H1 (cell line): ENCODE results near the gene NR3C2. TPM values are rescaled to one million over a fixed set of nuclear protein-coding genes. Genes with fewer than 3 reads are reported as not detected.

Experiments
- CTCF ChIA-PET: fragments of 300-600 bp; sonication (Branson Sonifier 250); formaldehyde crosslinking; loops from one replicate; lab custom pipeline; 2021; ENCODE audit not compliant: partially characterized antibody; lab: Charles Lee
- POLR2A ChIA-PET: fragments of 300-600 bp; sonication (Branson Sonifier 250); formaldehyde crosslinking; loops from one replicate; lab custom pipeline; 2021; ENCODE audit warnings: inconsistent platforms; ENCODE audit not compliant: partially characterized antibody; lab: Charles Lee
- DNase-seq, 2 experiments: peaks; one replicate each; pipeline versions ENCODE4 v3.0.0 to v3.0.0-alpha.2; 2010 to 2022; ENCODE audit warnings: low spot score in 2 of 2, low read depth in 1 of 2, mixed read lengths in 1 of 2
- FAIRE-seq: peaks from 2 replicates; lab custom pipeline; 2011; peaks lifted over from hg19 to GRCh38; lab: Jason Lieb, UNC
- H2AFZ ChIP-seq: 2 replicates; pipeline ENCODE4 v1.8.1; 2012; ENCODE audit warnings: low read length, inconsistent platforms
- H2AK5ac ChIP-seq: 2 replicates; pipeline ENCODE4 v1.6.1; 2013; ENCODE audit warnings: low read depth, low read length
- H2BK120ac ChIP-seq: replicated peaks from 2 replicates; pipeline ENCODE3; 2013; ENCODE audit warnings: low read depth, low read length, inconsistent platforms
- H2BK12ac ChIP-seq: 2 replicates; pipeline ENCODE4 v1.6.1; 2013; ENCODE audit warnings: low read depth, low read length
- H2BK15ac ChIP-seq: 2 replicates; pipeline ENCODE4 v1.6.1; 2013; ENCODE audit warnings: low read length
- H2BK20ac ChIP-seq: 2 replicates; pipeline ENCODE4 v1.6.1; 2013; ENCODE audit warnings: low read length
- H2BK5ac ChIP-seq: 2 replicates; pipeline ENCODE4 v1.6.1; 2013; ENCODE audit warnings: low read depth, low read length
- H3K14ac ChIP-seq: 2 replicates; pipeline ENCODE4 v1.6.1; 2013; ENCODE audit warnings: inconsistent platforms; ENCODE audit not compliant: insufficient read length
- H3K18ac ChIP-seq: 2 replicates; pipeline ENCODE4 v1.6.1; 2013; ENCODE audit warnings: low read length; ENCODE audit errors: extremely low read depth
- H3K23ac ChIP-seq: 2 replicates; pipeline ENCODE4 v1.6.1; 2013; ENCODE audit warnings: inconsistent platforms; ENCODE audit not compliant: insufficient read length
- H3K23me2 ChIP-seq: 2 replicates; pipeline ENCODE4 v1.6.1; 2013; ENCODE audit warnings: low read depth, low read length
- H3K27ac ChIP-seq: 2 replicates; pipeline ENCODE4 v1.6.1; 2011; ENCODE audit warnings: low read depth, low read length, inconsistent platforms
- H3K27me3 ChIP-seq, 4 experiments: replicated peaks in 1 of 4; 1 replicate in 1 of 4; 2 replicates in 3 of 4; pipeline versions ENCODE4 v1.6.1 to v1.8.1; 2011 to 2013; ENCODE audit warnings: low read length in 3 of 4, mild to moderate bottlenecking in 3 of 4, inconsistent platforms in 2 of 4, mixed read lengths in 2 of 4, moderate library complexity in 1 of 4; ENCODE audit not compliant: control insufficient read depth in 3 of 4, insufficient read depth in 3 of 4; ENCODE audit errors: extremely low read depth in 1 of 4
- H3K36me3 ChIP-seq, 4 experiments: 2 replicates each; pipeline versions ENCODE4 v1.6.1 to v1.8.1; 2011 to 2013; ENCODE audit warnings: mild to moderate bottlenecking in 4 of 4, low read length in 3 of 4, moderate library complexity in 2 of 4, control low read depth in 1 of 4, inconsistent platforms in 1 of 4; ENCODE audit not compliant: insufficient read depth in 4 of 4, control insufficient read depth in 2 of 4
- H3K4ac ChIP-seq: replicated peaks from 2 replicates; pipeline ENCODE3; 2013; ENCODE audit warnings: low read length, low read depth, mixed read lengths, inconsistent platforms; ENCODE audit not compliant: insufficient read length
- H3K4me1 ChIP-seq, 4 experiments: replicated peaks in 1 of 4; 1 replicate in 1 of 4; 2 replicates in 3 of 4; pipeline versions ENCODE4 v1.6.1 to v1.8.1; 2011 to 2013; ENCODE audit warnings: low read length in 3 of 4, inconsistent platforms in 2 of 4, mixed read lengths in 1 of 4; ENCODE audit not compliant: insufficient read depth in 4 of 4, control insufficient read depth in 3 of 4
- H3K4me2 ChIP-seq, 2 experiments: 2 replicates each; pipeline versions ENCODE4 v1.6.1 to v1.8.1; 2011 to 2013; ENCODE audit warnings: low read depth in 2 of 2, low read length in 2 of 2, control low read depth in 1 of 2, inconsistent platforms in 1 of 2, mild to moderate bottlenecking in 1 of 2; ENCODE audit not compliant: insufficient read depth in 1 of 2
- H3K4me3 ChIP-seq, 4 experiments: fragments of 200-600, 300-600 bp in 1 of 4; sonication (generic), shearing (Covaris generic), sonication (Bioruptor Twin) in 1 of 4; 2 replicates each; pipeline versions ENCODE4 v1.5.1 to v1.8.1; 2011 to 2016; ENCODE audit warnings: low read length in 4 of 4, low read depth in 3 of 4, control low read depth in 2 of 4, inconsistent platforms in 2 of 4, mild to moderate bottlenecking in 2 of 4, mixed read lengths in 1 of 4, moderate library complexity in 1 of 4; ENCODE audit not compliant: insufficient read depth in 2 of 4; ENCODE audit errors: extremely low read depth in 1 of 4
- H3K56ac ChIP-seq: replicated peaks from 2 replicates; pipeline ENCODE3; 2013; ENCODE audit warnings: low read depth, mild to moderate bottlenecking, mixed read lengths, low read length, inconsistent platforms; ENCODE audit not compliant: insufficient read length
- H3K79me1 ChIP-seq: 2 replicates; pipeline ENCODE4 v1.6.1; 2013; ENCODE audit warnings: low read depth, low read length, control low read depth
- H3K79me2 ChIP-seq, 2 experiments: 2 replicates each; pipeline versions ENCODE4 v1.6.1 to v1.8.1; 2012 to 2013; ENCODE audit warnings: low read length in 2 of 2, mild to moderate bottlenecking in 2 of 2, inconsistent platforms in 1 of 2; ENCODE audit not compliant: insufficient read depth in 2 of 2, control insufficient read depth in 1 of 2
- H3K9ac ChIP-seq, 4 experiments: replicated peaks in 1 of 4; 1 replicate in 1 of 4; 2 replicates in 3 of 4; pipeline versions ENCODE4 v1.6.1 to v1.8.1; 2011 to 2013; ENCODE audit warnings: low read depth in 3 of 4, low read length in 3 of 4, control low read depth in 2 of 4, mild to moderate bottlenecking in 2 of 4, moderate library complexity in 2 of 4, inconsistent platforms in 1 of 4; ENCODE audit errors: extremely low read depth in 1 of 4
- H3K9me3 ChIP-seq, 2 experiments: 2 replicates each; pipeline versions ENCODE4 v1.6.1 to v1.8.1; 2012 to 2013; ENCODE audit warnings: mild to moderate bottlenecking in 2 of 2, moderate library complexity in 2 of 2, control low read depth in 1 of 2, inconsistent platforms in 1 of 2, low read depth in 1 of 2, low read length in 1 of 2, mixed read lengths in 1 of 2; ENCODE audit not compliant: insufficient read depth in 2 of 2
- H4K20me1 ChIP-seq, 2 experiments: replicated peaks in 1 of 2; 2 replicates each; pipeline versions ENCODE3 to v1.8.1; 2011 to 2013; ENCODE audit warnings: inconsistent platforms in 2 of 2, low read length in 2 of 2, mild to moderate bottlenecking in 1 of 2; ENCODE audit not compliant: insufficient read depth in 2 of 2, control insufficient read depth in 1 of 2
- H4K5ac ChIP-seq: 2 replicates; pipeline ENCODE4 v1.6.1; 2013; ENCODE audit warnings: low read length, low read depth, mixed read lengths, inconsistent platforms; ENCODE audit not compliant: insufficient read length
- H4K8ac ChIP-seq: 2 replicates; pipeline ENCODE4 v1.8.0; 2013; ENCODE audit warnings: mild to moderate bottlenecking, moderate library complexity, low read length, inconsistent platforms; ENCODE audit not compliant: insufficient read depth; ENCODE audit errors: extremely low read depth
- H4K91ac ChIP-seq: replicated peaks from 2 replicates; pipeline ENCODE3; 2013; ENCODE audit warnings: low read length, mixed read lengths, inconsistent platforms; ENCODE audit not compliant: insufficient read length
- BACH1 ChIP-seq: IDR thresholded peaks from 2 replicates; pipeline ENCODE4 v1.6.1; 2012; ENCODE audit warnings: low read length, improper control_type of control experiment
- CBX8 ChIP-seq: fragments of 300-800, 300-1000 bp; sonication (generic); IDR thresholded peaks from 2 replicates; pipeline ENCODE4 v1.7.1; 2016; ENCODE audit warnings: low read depth, low read length, borderline replicate concordance
- GTF2F1 ChIP-seq: IDR thresholded peaks from 2 replicates; pipeline ENCODE4 v1.6.1; 2012; ENCODE audit warnings: low read depth, low read length, improper control_type of control experiment, borderline replicate concordance
- RNF2 ChIP-seq: fragments of 200-900, 300-1000 bp; sonication (generic); IDR thresholded peaks from 2 replicates; pipeline ENCODE4 v1.7.1; 2016; ENCODE audit warnings: borderline replicate concordance, low read depth, mild to moderate bottlenecking, antibody characterized with exemption, low read length; ENCODE audit not compliant: poor library complexity, severe bottlenecking; ENCODE audit errors: missing control alignments
- TAF7 ChIP-seq: optimal IDR thresholded peaks from 2 replicates; pipeline ENCODE3; 2011; ENCODE audit warnings: low read depth, mild to moderate bottlenecking, inconsistent platforms, low read length, moderate library complexity, borderline replicate concordance
- TBP ChIP-seq: IDR thresholded peaks from 2 replicates; pipeline ENCODE4 v1.6.1; 2011; ENCODE audit warnings: low read depth, low read length, improper control_type of control experiment
- WGBS, 2 experiments: shearing (Covaris generic) in 1 of 2; methylation state at CpG; one replicate each; pipeline versions ENCODE4 v1.1.6 to v1.1.7; 2013 to 2015; ENCODE audit warnings: low lambda C conversion rate in 2 of 2, mixed read lengths in 2 of 2, inconsistent platforms in 1 of 2, low coverage in 1 of 2, missing lambda C conversion rate in 1 of 2; ENCODE audit not compliant: insufficient replicate concordance in 2 of 2, insufficient coverage in 1 of 2, insufficient read length in 1 of 2; ENCODE audit errors: extremely low coverage in 1 of 2, missing lambda C conversion rate in 1 of 2; 5-methylcytosine and 5-hydroxymethylcytosine counted together
- polyA plus RNA-seq, 7 experiments: library from polyadenylated mRNA; depleted of rRNA in 3 of 7; stranded (reverse) in 5 of 7; unstranded in 2 of 7; fragments of >200 nt in 5 of 7; fragments of 200-250 nt in 2 of 7; gene quantifications; 1 replicate in 5 of 7; 2 replicates in 1 of 7; 4 replicates in 1 of 7; pipeline versions ENCODE4 v1.2.1 to v1.2.3, GENCODE V29; 2011 to 2013; ENCODE audit warnings: missing spikeins in 2 of 7, mixed read lengths in 2 of 7
- total RNA-seq: library from RNA; stranded (reverse); fragmentation: NEBNext Ultra II Directional; extraction: Animal tissue kit (Norgen Biotek cat#: 25700); gene quantifications from 2 replicates; pipeline ENCODE4 v1.2.1, GENCODE V29; 2021

The NR3C2 gene
- total and polyA plus RNA-seq, 2 of the 8 experiments (the other 6 are each of a cell fraction or from before 2014, with no cell fraction given): 0.80 to 3.9 TPM

- Histone ChIP-seq H3K79me2 (no peaks in the 10 kb centered on the region), H3K27me3 (no peaks in the 10 kb centered on the region), H3K14ac (no peak overlapping the region), H2AFZ (no peak overlapping the region), H4K20me1 (no peaks in the 10 kb centered on the region), H2BK5ac (no peak overlapping the region), H4K91ac (no peak overlapping the region), H3K9ac (no peak overlapping the region), H3K18ac (no peak overlapping the region), H3K36me3 (no peaks in the 10 kb centered on the region), H4K5ac (no peak overlapping the region), H2BK15ac (no peak overlapping the region), H3K4ac (no peak overlapping the region), H2AK5ac (no peak overlapping the region), H3K4me2 (no peak overlapping the region), H3K9me3 (no peaks in the 10 kb centered on the region), H2BK120ac (no peak overlapping the region), H3K56ac (no peak overlapping the region), H3K4me3 (no peak overlapping the region), H3K4me1 (0 out of 7 replicates have a peak, but pooled peaks cover 0 to 2% (median 0%) of the 10 kb centered on the region in 4 experiments), H3K23ac (no peak overlapping the region), H2BK12ac (no peak overlapping the region), H2BK20ac (no peak overlapping the region), H3K27ac (no peak overlapping the region), H4K8ac (no peak overlapping the region), H3K23me2 (no peaks in the 10 kb centered on the region), H3K79me1 (no peaks in the 10 kb centered on the region)
- ChIA-PET POLR2A (no interaction called here), CTCF (no interaction called here)
- DNase-seq (no peak), FAIRE-seq (no peak)
- 87% methylated on average over 2 of the region's 2 CpGs; no CpG with 5 or more reads in 1 of the 2 experiments for WGBS, 2 experiments
- TF ChIP-seq TAF7 (no peak), RNF2 (no peak), CBX8 (no peak), BACH1 (no peak), TBP (no peak), GTF2F1 (no peak)
Observed at GRCh38 chr4:148349153-148349552, 93.1 kb downstream of the NR3C2 start.
